Femur (tissue), 1 donor: ENCODE data around the gene ZFAND2B.

Source experiments
- DNase-seq: peaks from one replicate; pipeline ENCODE4 v3.0.0-alpha.2; 2017

The ZFAND2B gene

GRCh38 chr2:219220652-219221402 lies 14.2 kb downstream of the ZFAND2B start:
- DNase-seq = no peak

- no peak for DNase-seq
These were observed 15.5 kb downstream of the ZFAND2B start for GRCh38 chr2:219221957-219222518.

- no peak for DNase-seq
These were observed 17.4 kb downstream of the ZFAND2B start for GRCh38 chr2:219223831-219224610.

DNA sequence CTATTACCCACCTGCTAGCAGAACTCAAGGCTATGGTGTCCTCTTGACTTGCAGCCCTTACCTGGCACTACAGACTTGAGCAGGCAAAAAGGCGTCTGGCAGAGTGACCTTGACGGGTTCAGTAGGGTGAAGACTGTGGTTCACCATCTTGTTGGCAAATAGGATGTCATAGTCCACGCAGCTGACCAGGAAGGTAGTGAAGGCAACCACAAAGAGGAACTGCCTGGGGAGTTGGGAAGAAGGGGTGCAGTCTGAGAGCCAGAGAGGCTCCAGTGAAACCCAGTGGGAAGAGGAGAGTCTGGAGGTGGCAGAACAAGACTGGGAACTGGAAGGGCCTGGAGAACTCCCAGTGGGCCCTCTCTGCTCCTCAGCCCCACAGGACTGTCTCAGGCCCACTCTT lies 18.8 kb downstream of the ZFAND2B start:
- DNase-seq = no peak

GRCh38 chr2:219228041-219228910 lies 21.7 kb downstream of the ZFAND2B start:
- DNase-seq = no peak

DNA sequence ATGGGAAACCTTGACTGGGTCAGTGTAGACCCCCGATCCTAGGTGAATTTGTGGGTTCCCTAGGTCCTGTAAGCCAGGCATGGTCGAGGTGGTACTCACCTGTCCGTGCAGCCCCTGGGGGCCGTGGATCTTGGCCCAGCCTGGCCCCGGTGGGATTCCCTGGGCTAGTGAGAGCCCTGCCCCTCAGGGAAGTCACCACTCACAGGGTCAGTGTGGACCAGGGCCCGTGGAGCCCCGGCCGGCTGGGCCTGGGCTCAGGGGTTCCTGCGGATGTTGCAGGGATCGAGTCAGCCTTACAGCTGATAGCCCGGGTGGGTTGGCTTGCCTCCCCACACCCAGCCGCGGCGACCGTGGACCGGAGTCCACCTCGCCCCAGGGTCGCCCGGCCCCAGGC lies 22.3 kb downstream of the ZFAND2B start:
- DNase-seq = no peak

DNA sequence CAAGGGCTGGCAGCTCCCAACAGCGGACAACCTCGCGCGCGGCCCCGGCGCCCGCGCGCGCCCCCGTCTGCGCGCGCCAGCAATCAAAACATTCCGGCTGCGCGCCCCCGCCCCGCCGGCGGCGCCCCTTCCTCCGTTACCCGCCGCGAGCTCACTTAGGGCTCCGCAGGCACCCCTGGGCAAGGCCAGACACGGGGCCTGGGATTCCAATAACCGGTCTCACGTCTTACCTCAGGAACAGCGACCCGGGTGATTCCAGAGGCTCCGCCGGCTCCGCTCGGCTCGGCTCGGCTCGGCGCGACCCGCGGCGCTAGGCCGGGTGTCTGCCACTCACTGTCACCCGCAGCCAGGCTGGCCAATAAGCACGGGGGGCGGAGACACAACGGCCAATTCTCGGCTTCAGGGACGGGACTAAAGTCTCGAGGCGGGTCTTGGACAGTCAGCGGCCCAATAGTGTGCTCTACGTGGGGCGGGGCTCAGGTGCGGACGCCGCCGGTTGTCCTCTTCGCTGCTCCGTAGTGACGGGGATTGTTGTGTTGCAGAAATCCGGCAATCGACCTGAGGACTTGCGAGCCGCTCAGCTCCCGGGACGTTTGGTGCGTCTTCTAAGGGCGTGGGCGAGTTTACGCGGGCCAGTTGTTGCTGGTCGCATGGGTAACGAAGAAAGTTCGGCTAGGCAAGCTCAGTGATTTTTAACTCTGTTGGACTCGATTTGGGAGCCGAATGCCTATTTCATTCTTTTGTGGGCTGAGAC lies 22.9 kb downstream of the ZFAND2B start, which contains the start of the genes ANKZF1 and ATG9A:
Gene ANKZF1 (plus strand): TSS at position 502 of the 754 bp plus-strand sequence. CDS start 452 bp downstream, outside the sequence.
Gene ATG9A (minus strand): TSS at position 332 of the 754 bp plus-strand sequence. CDS start 1,612 bp downstream, outside the sequence.
- peak; percentile 99 for DNase-seq

GRCh38 chr2:219230059-219230540 lies 23.5 kb downstream of the ZFAND2B start:
- DNase-seq = no peak

DNA sequence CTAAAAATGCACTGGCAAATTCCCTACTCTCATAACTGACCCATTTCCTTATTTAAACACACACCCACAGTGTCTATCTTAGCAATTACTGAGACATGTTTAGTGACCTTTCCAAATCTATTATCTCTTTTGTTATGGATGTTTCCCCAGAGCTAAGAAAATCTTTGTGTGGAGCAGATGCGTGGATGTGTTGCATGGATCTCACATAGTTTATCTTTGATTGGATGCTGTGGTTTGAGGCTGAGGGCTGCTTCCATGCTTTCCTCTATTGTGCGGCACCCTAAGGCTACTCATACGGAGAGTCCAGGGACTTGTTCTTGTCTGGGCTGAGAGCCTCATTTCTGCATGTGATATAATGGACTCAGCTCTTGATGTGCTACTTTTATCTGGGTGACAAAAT lies 27.7 kb downstream of the ZFAND2B start:
- DNase-seq = no peak

DNA sequence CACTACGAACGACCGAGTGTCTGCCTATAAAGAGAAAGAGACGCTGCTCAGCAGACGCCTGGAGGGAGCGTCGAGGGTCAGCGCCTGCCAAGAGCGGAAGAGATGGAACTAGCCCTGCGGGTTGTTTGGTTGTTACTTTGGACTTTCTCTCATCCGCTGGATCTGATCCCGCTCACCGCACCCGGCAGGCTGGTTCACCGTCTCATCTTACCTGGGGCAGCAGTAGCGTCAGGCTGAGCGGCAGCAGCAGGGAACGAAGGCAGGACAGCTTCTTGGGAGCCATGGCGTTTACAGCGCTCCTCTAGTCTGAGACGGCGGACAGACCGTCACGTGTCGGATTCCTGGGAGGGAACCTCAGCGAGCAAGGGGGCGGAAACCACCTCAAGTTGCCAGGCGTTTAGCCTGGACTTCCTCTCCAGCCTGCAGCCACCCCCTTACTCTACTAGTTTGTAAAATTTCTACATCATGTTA lies 36.7 kb downstream of the ZFAND2B start:
- no peak for DNase-seq

GRCh38 chr2:219244789-219245147 lies 38.2 kb downstream of the ZFAND2B start:
- DNase-seq = no peak

GRCh38 chr2:219245148-219245898 lies 38.7 kb downstream of the ZFAND2B start, which contains the start of the genes GLB1L and STK16:
GLB1L (minus strand) TSS chr2:219245444; CDS start chr2:219243573, 1,871 bp downstream.
STK16 (plus strand) TSS chr2:219245479; CDS start chr2:219246000, 521 bp downstream.
- peak; percentile 96 for DNase-seq

DNA sequence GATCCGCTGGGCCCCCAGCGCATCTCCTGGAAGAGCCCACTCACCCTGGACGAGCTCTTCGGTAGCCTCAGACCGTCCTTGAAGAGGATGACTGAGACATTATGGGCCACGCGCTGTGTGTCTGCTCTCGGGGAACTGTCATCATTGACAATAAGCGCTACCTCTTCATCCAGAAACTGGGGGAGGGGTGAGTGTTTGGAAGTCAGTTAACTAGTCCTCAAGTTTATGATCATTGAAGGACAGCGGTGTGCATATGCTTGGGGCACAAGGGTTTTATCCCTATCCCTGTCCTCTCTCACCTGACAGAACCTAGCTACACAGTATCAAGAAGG lies 39.3 kb downstream of the ZFAND2B start:
- no peak for DNase-seq

GRCh38 chr2:219246559-219246958 lies 40.0 kb downstream of the ZFAND2B start:
- no peak for DNase-seq

- DNase-seq = no peak
These were observed 41.4 kb downstream of the ZFAND2B start for GRCh38 chr2:219247678-219248642.

DNA sequence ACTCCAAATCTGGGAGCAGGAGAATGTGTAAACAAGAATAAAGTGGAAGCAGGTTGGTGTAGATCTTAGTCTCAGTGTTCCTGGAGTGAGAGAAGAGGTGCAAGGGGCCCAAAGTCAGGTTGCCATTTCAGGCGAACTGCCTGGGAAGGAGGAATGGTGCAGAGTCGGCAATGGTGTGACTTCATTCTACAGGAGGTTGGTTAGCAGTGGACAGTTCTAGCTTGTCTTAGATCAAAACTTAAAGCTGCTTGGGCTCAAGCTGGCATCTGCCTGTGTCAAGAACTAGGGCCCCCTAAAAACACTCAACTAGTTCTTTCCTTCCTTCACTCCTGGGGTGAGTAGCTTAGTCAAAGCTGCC lies 42.2 kb downstream of the ZFAND2B start:
- DNase-seq = no peak

GRCh38 chr2:219249203-219249980 lies 42.8 kb downstream of the ZFAND2B start:
- peak; percentile 77 for DNase-seq

DNA sequence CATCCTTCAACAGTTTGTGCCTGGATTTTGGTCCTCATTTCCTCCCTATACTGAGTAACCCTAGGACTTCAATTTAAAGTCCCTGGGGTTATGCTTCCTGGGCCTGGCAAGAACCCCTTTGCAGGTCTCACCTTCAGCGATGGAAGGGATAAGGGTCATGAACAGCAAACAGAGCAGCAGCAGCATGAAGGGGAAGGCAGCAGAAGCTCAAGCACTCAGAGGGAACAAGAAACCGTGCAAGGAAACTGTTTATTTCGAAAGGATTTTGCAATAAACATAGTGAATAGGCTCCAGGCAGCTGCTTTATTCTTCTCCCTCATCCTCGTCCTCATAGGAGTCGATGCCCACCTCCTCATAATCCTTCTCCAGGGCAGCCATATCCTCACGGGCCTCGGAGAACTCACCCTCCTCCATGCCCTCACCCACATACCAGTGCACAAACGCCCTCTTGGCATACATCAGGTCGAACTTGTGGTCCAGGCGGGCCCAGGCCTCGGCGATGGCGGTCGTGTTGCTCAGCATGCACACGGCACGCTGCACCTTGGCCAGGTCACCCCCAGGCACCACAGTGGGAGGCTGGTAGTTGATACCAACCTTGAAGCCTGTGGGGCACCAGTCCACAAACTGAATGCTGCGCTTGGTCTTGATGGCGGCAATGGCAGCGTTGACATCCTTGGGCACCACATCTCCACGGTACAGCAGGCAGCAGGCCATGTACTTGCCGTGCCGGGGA lies 43.6 kb downstream of the ZFAND2B start:
- no peak for DNase-seq
